Smooth muscle cell (in vitro differentiated cells): Measurements from ENCODE around the gene STXBP5. TPM values are rescaled to one million over a fixed set of nuclear protein-coding genes. Genes with fewer than 3 reads are reported as not detected.

Experiments used
- DNase-seq: peaks from one replicate; lab custom pipeline; 2025; ENCODE audit not compliant: unreplicated experiment; lab: John Stamatoyannopoulos, UW
- H2AFZ ChIP-seq: fragments of 200-600 bp; sonication (generic); 2 replicates; pipeline ENCODE4 v1.6.0; 2016; ENCODE audit warnings: antibody characterized with exemption, low read depth, mild to moderate bottlenecking
- H3F3A ChIP-seq: fragments of 200-600 bp; sonication (generic); 2 replicates; pipeline ENCODE4 v1.6.0; 2017; ENCODE audit warnings: antibody characterized with exemption, low read depth
- H3K27ac ChIP-seq: fragments of 200-600 bp; sonication (generic); 2 replicates; pipeline ENCODE4 v1.5.1; 2016; ENCODE audit warnings: low read depth, mild to moderate bottlenecking
- H3K27me3 ChIP-seq: fragments of 200-600 bp; sonication (generic); 2 replicates; pipeline ENCODE4 v1.6.1; 2016; ENCODE audit warnings: low read depth, mild to moderate bottlenecking
- H3K36me3 ChIP-seq: fragments of 200-600 bp; sonication (generic); 2 replicates; pipeline ENCODE4 v1.5.1; 2016; ENCODE audit warnings: low read depth
- H3K4me1 ChIP-seq: fragments of 200-600 bp; sonication (generic); 2 replicates; pipeline ENCODE4 v1.5.1; 2016; ENCODE audit warnings: low read depth
- H3K4me2 ChIP-seq: fragments of 200-600 bp; sonication (generic); 2 replicates; pipeline ENCODE4 v1.6.0; 2016; ENCODE audit warnings: mild to moderate bottlenecking
- H3K4me3 ChIP-seq: fragments of 200-600 bp; sonication (generic); 2 replicates; pipeline ENCODE4 v1.5.1; 2016; ENCODE audit warnings: mild to moderate bottlenecking
- H3K79me2 ChIP-seq: fragments of 200-600 bp; sonication (generic); 2 replicates; pipeline ENCODE4 v1.6.0; 2016; ENCODE audit warnings: low read depth, mild to moderate bottlenecking
- H3K9ac ChIP-seq: fragments of 200-600 bp; sonication (generic); 2 replicates; pipeline ENCODE4 v1.6.0; 2016; ENCODE audit warnings: low read depth
- H3K9me3 ChIP-seq: fragments of 200-600 bp; sonication (generic); replicated peaks from 2 replicates; pipeline ENCODE4 v1.5.1; 2016; ENCODE audit warnings: low read depth
- H4K20me1 ChIP-seq: fragments of 200-600 bp; sonication (generic); 2 replicates; pipeline ENCODE4 v1.6.0; 2016; ENCODE audit warnings: low read depth
- WGBS: methylation state at CpG from one replicate; pipeline ENCODE4 v1.1.7; 2016; ENCODE audit warnings: low lambda C conversion rate; 5-methylcytosine and 5-hydroxymethylcytosine counted together
- polyA plus RNA-seq: library from polyadenylated mRNA; unstranded; fragments of >200 nt; fragmentation: Nextera tagmentation; extraction: Ambion mirVana; gene quantifications from 2 replicates; pipeline ENCODE4 v1.2.1, GENCODE V29; 2016
- total RNA-seq: library from RNA; depleted of rRNA; stranded (reverse); fragments of >200 nt; gene quantifications from 2 replicates; pipeline ENCODE4 v1.2.3, GENCODE V29; 2014
- TF ChIP-seq, protein P1 (sequence below): fragments of 200-600 bp; sonication (generic); IDR thresholded peaks from 2 replicates; pipeline ENCODE4 v1.5.1; 2017; ENCODE audit warnings: borderline replicate concordance, mild to moderate bottlenecking, antibody characterized with exemption; ENCODE audit not compliant: insufficient read depth, poor library complexity, severe bottlenecking

The STXBP5 gene
- total and polyA plus RNA-seq, 2 experiments from 2014 or later, result 8.8 to 25.2 TPM

DNA sequence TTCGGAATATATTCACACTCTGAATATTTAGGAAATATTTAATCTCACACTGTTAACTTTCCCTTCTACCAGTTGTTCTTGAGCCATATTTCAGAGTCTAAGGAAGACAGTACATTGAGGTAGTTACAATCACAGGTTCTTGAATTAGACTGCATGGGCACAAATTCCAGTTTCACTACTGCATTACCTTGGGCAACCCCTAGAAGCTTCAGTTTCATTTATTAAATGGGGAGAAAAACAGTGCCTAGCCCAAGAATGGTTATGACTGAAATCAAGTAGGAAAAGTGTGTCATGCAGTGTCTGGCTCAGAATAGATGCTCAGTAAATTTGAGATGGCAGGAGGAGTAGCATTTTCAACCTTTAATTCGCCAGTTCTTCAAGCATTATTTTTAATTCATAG lies 179.8 kb downstream of the STXBP5 start:
- no peak overlapping the region for H2AFZ ChIP-seq
- 100% methylated on average over 2 of the region's 2 CpGs for WGBS
- no peaks in the 10 kb centered on the region for H3K36me3 ChIP-seq

DNA sequence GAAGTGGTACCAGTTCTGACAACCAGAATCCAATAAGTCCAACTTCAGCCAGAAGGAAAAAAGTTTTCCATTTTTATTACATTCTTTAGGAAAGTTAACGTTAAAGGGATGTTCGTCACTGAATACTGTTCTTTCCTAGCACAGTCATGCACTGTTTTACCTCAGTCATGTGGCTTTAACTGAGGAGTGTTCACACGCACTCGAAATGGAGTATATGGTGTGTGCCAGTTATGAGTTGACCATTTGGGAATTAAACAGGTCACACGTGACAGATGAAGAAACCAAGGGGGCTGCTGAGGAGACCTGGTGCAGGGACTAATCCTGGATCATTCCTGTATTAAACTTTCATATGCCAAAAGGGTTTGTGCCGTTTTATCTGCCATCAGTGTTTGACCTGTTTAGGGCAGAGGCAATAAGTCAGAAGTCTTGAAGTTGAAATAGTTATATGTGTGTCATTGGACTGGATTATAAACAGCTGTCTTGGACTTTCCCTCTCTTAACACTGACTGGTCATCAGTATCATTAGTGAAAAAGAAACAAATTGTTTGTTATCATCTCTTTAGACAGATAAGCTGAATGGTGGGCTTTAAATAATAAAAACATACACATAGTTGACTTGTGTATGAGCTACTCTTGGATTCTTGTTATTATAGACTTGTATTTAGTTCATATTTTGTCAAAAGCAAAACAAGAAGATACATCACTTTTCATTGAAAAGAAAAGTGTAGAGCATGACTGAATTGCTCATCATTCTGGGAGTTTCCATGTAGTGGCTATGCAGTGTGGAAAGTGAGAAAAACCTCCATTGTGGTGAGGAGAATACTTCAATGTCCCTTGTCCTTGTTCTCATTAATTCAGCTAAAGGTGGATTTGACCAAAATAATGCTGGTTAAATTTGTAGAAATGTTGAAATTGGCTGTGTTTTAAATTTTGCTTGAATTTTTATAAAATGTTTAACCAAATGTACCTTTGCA lies 180.8 kb downstream of the STXBP5 start:
- DNase-seq, result no peak
- Histone ChIP-seq H3F3A (no peaks in the 10 kb centered on the region), H4K20me1 (no peaks in the 10 kb centered on the region), H3K4me1 (no peaks in the 10 kb centered on the region), H3K27ac (no peak overlapping the region), H3K27me3 (no peaks in the 10 kb centered on the region), H3K36me3 (no peaks in the 10 kb centered on the region), H3K9me3 (no peaks in the 10 kb centered on the region), H3K79me2 (no peaks in the 10 kb centered on the region), H2AFZ (no peak overlapping the region), H3K4me2 (no peak overlapping the region), H3K9ac (no peak overlapping the region), H3K4me3 (no peak overlapping the region)
- TF ChIP-seq, protein P1, sequence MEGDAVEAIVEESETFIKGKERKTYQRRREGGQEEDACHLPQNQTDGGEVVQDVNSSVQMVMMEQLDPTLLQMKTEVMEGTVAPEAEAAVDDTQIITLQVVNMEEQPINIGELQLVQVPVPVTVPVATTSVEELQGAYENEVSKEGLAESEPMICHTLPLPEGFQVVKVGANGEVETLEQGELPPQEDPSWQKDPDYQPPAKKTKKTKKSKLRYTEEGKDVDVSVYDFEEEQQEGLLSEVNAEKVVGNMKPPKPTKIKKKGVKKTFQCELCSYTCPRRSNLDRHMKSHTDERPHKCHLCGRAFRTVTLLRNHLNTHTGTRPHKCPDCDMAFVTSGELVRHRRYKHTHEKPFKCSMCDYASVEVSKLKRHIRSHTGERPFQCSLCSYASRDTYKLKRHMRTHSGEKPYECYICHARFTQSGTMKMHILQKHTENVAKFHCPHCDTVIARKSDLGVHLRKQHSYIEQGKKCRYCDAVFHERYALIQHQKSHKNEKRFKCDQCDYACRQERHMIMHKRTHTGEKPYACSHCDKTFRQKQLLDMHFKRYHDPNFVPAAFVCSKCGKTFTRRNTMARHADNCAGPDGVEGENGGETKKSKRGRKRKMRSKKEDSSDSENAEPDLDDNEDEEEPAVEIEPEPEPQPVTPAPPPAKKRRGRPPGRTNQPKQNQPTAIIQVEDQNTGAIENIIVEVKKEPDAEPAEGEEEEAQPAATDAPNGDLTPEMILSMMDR, result no peak
- WGBS, result 82% methylated on average over 6 of the region's 6 CpGs

More for the DNA sequence above, 179.8 kb downstream of the STXBP5 start:
- Histone ChIP-seq H3F3A (no peaks in the 10 kb centered on the region), H3K4me3 (no peak overlapping the region), H3K27me3 (no peaks in the 10 kb centered on the region), H4K20me1 (no peaks in the 10 kb centered on the region), H3K4me2 (no peak overlapping the region), H3K9ac (no peak overlapping the region), H3K4me1 (no peaks in the 10 kb centered on the region), H3K27ac (no peak overlapping the region), H3K79me2 (no peaks in the 10 kb centered on the region), H3K9me3 (no peaks in the 10 kb centered on the region)
- TF ChIP-seq, protein P1, result no peak
- no peak for DNase-seq

DNA sequence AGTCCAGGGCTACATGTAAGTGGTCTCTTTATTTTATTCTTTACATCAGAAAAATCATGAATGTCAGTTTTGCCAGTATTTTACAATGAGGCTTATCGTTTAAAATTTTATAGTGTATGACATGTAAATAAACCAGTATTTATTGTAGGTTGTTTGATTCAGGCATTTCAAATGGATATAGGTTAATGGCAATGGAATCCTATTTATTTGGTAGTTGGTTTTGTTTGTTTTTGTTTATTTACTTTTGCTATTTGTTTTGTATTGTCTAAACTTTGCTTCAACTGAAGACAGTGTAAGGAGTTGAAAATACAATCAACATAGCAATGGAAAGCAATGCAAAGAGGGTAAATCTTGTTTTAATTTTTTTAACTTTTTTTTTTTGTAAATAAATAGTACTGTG lies 185.2 kb downstream of the STXBP5 start:
- TF ChIP-seq, protein P1, result no peak
- Histone ChIP-seq H3K79me2 (no peaks in the 10 kb centered on the region), H3K27me3 (no peaks in the 10 kb centered on the region), H3K27ac (no peak overlapping the region), H2AFZ (no peak overlapping the region), H3K9ac (no peak overlapping the region), H3K4me1 (no peaks in the 10 kb centered on the region), H3K9me3 (no peaks in the 10 kb centered on the region), H4K20me1 (no peaks in the 10 kb centered on the region), H3K4me3 (no peak overlapping the region), H3F3A (no peaks in the 10 kb centered on the region), H3K4me2 (no peak overlapping the region), H3K36me3 (no peaks in the 10 kb centered on the region)
- 94% methylated on average over 1 of the region's 1 CpG for WGBS
- no peak for DNase-seq
